Measurements from ENCODE around the gene CAP2.
"Not testable (repeated sequence)": the region's sequence is repeated elsewhere in the genome, so short reads cannot be mapped to it uniquely, and the experiment has no call there.

The CAP2 gene

GRCh38 chr6:17427617-17428016, 34.2 kb downstream of the CAP2 start:
- TF ChIP-seq CTCF (IDR thresholded peaks at IDR 0.05; ENCODE audit: control insufficient read depth, insufficient read depth, low read depth, low read length, missing control alignments), result no peak
- DNase-seq (ENCODE audit: low read depth), result no peak
- H3K4me3 ChIP-seq (ENCODE audit: control insufficient read depth, low read depth, low read length), result no peak overlapping the region

- DNase-seq (ENCODE audit: low read depth); H3K4me3 ChIP-seq (ENCODE audit: control insufficient read depth, low read depth, low read length): not testable (repeated sequence)
These were observed 35.3 kb downstream of the CAP2 start for GRCh38 chr6:17428595-17429120.

- no peak for TF ChIP-seq CTCF (IDR thresholded peaks at IDR 0.05; ENCODE audit: control insufficient read depth, insufficient read depth, low read depth, low read length, missing control alignments)
- no peak overlapping the region for H3K4me3 ChIP-seq (ENCODE audit: control insufficient read depth, low read depth, low read length)
- DNase-seq (ENCODE audit: low read depth), result no peak
These were observed 36.1 kb downstream of the CAP2 start for GRCh38 chr6:17429383-17430061.

GRCh38 chr6:17431581-17431980, 38.2 kb downstream of the CAP2 start:
- peak; percentile 17 for DNase-seq (ENCODE audit: low read depth)
- no peak overlapping the region for H3K4me3 ChIP-seq (ENCODE audit: control insufficient read depth, low read depth, low read length)
- TF ChIP-seq CTCF (IDR thresholded peaks at IDR 0.05; ENCODE audit: control insufficient read depth, insufficient read depth, low read depth, low read length, missing control alignments), result no peak

- DNase-seq (ENCODE audit: low read depth), result no peak
- no peak overlapping the region for H3K4me3 ChIP-seq (ENCODE audit: control insufficient read depth, low read depth, low read length)
- no peak for TF ChIP-seq CTCF (IDR thresholded peaks at IDR 0.05; ENCODE audit: control insufficient read depth, insufficient read depth, low read depth, low read length, missing control alignments)
These were observed 39.0 kb downstream of the CAP2 start for GRCh38 chr6:17432356-17432755.

GRCh38 chr6:17439243-17439993, 46.0 kb downstream of the CAP2 start:
- H3K4me3 ChIP-seq (ENCODE audit: control insufficient read depth, low read depth, low read length), result no peak overlapping the region
- no peak for TF ChIP-seq CTCF (IDR thresholded peaks at IDR 0.05; ENCODE audit: control insufficient read depth, insufficient read depth, low read depth, low read length, missing control alignments)
- DNase-seq (ENCODE audit: low read depth), result no peak

GRCh38 chr6:17440811-17441210, 47.4 kb downstream of the CAP2 start:
- H3K4me3 ChIP-seq (ENCODE audit: control insufficient read depth, low read depth, low read length); DNase-seq (ENCODE audit: low read depth): not testable (repeated sequence)
